GM23338 (cell line): ENCODE data around the gene PIEZO2. TPM values are rescaled to one million over a fixed set of nuclear protein-coding genes. Genes with fewer than 3 reads are reported as not detected.

Experiments used
- ATAC-seq: fragments of 200-7000 bp; cut with Tn5 transposase; 3 replicates; pipeline ENCODE4 v1.9.1; 2020
- DNase-seq: peaks from one replicate; pipeline ENCODE4 v3.0.0-alpha.2; 2015; ENCODE audit warnings: low spot score
- H2AFZ ChIP-seq: fragments of 200-600 bp; sonication (generic); 2 replicates; pipeline ENCODE4 v1.8.0; 2016; ENCODE audit warnings: antibody characterized with exemption, mild to moderate bottlenecking, moderate library complexity
- H3F3A ChIP-seq: fragments of 200-600 bp; sonication (generic); replicated peaks from 2 replicates; pipeline ENCODE4 v1.8.0; 2017; ENCODE audit warnings: antibody characterized with exemption, mixed run types, low read depth
- H3K27ac ChIP-seq: fragments of 200-600 bp; sonication (generic); 2 replicates; pipeline ENCODE4 v1.6.1; 2016; ENCODE audit warnings: low read depth
- H3K27me3 ChIP-seq: fragments of 200-600 bp; sonication (generic); 2 replicates; pipeline ENCODE4 v1.8.0; 2016; ENCODE audit warnings: mild to moderate bottlenecking, mixed run types, moderate library complexity; ENCODE audit not compliant: insufficient read depth
- H3K36me3 ChIP-seq: fragments of 200-600 bp; sonication (generic); 2 replicates; pipeline ENCODE4 v1.8.0; 2016; ENCODE audit warnings: mild to moderate bottlenecking; ENCODE audit not compliant: insufficient read depth
- H3K4me1 ChIP-seq: fragments of 200-600 bp; sonication (generic); 2 replicates; pipeline ENCODE4 v1.8.0; 2016; ENCODE audit warnings: mild to moderate bottlenecking, moderate library complexity; ENCODE audit not compliant: insufficient read depth
- H3K4me2 ChIP-seq: fragments of 200-600 bp; sonication (generic); 2 replicates; pipeline ENCODE4 v1.7.1; 2017; ENCODE audit warnings: mixed run types
- H3K4me3 ChIP-seq: fragments of 200-600 bp; sonication (generic); 2 replicates; pipeline ENCODE4 v1.6.1; 2016; ENCODE audit warnings: mixed run types
- H3K79me2 ChIP-seq: fragments of 200-600 bp; sonication (generic); replicated peaks from 2 replicates; pipeline ENCODE4 v1.8.0; 2017; ENCODE audit warnings: mild to moderate bottlenecking; ENCODE audit not compliant: insufficient read depth
- H3K9me2 ChIP-seq: fragments of 200-600 bp; sonication (generic); 2 replicates; pipeline ENCODE4 v1.8.0; 2017; ENCODE audit not compliant: insufficient read depth
- H4K20me1 ChIP-seq: fragments of 200-600 bp; sonication (generic); replicated peaks from 2 replicates; pipeline ENCODE4 v1.8.0; 2017; ENCODE audit warnings: mild to moderate bottlenecking; ENCODE audit not compliant: insufficient read depth
- H3K27ac Mint-ChIP-seq: 2 replicates; pipeline ENCODE4 v1.8.0; 2020; ENCODE audit warnings: inconsistent platforms, mild to moderate bottlenecking, moderate library complexity, mixed read lengths
- H3K27me3 Mint-ChIP-seq: 3 replicates; pipeline ENCODE4 v1.8.0; 2022; ENCODE audit warnings: low read depth, mild to moderate bottlenecking, moderate library complexity, mixed read lengths, inconsistent platforms; ENCODE audit not compliant: insufficient read depth, poor library complexity
- H3K36me3 Mint-ChIP-seq: 3 replicates; pipeline ENCODE4 v1.8.0; 2021; ENCODE audit warnings: low read depth, mild to moderate bottlenecking, inconsistent platforms, moderate library complexity, mixed read lengths
- H3K4me1 Mint-ChIP-seq: 3 replicates; pipeline ENCODE4 v1.8.0; 2020; ENCODE audit warnings: mild to moderate bottlenecking, inconsistent platforms, mixed read lengths
- H3K4me3 Mint-ChIP-seq: 3 replicates; pipeline ENCODE4 v1.8.0; 2021; ENCODE audit warnings: moderate library complexity, mild to moderate bottlenecking, inconsistent platforms, mixed read lengths
- H3K9me3 Mint-ChIP-seq: 3 replicates; pipeline ENCODE4 v1.8.0; 2020; ENCODE audit warnings: moderate library complexity, mild to moderate bottlenecking, inconsistent platforms, mixed read lengths
- EZH2 ChIP-seq: fragments of 200-600 bp; sonication (generic); IDR thresholded peaks from one replicate; pipeline ENCODE4 v1.8.0; 2017; ENCODE audit warnings: antibody characterized with exemption, mild to moderate bottlenecking, low read depth; ENCODE audit not compliant: unreplicated experiment
- NANOG ChIP-seq: IDR thresholded peaks from 2 replicates; pipeline ENCODE4 v1.6.1; 2016; ENCODE audit warnings: antibody characterized with exemption, borderline replicate concordance
- POLR2AphosphoS5 ChIP-seq: IDR thresholded peaks from 2 replicates; pipeline ENCODE4 v1.6.1; 2016; ENCODE audit warnings: antibody characterized with exemption, low read depth
- REST ChIP-seq: IDR thresholded peaks from one replicate; pipeline ENCODE4 v1.6.1; 2018; ENCODE audit warnings: antibody characterized with exemption; ENCODE audit not compliant: unreplicated experiment
- STAT1 ChIP-seq: IDR thresholded peaks from one replicate; pipeline ENCODE4 v1.6.1; 2016; ENCODE audit warnings: antibody characterized with exemption; ENCODE audit not compliant: unreplicated experiment
- ZNF114 ChIP-seq: fragments of 250-450 bp; sonication (Bioruptor Pico); IDR thresholded peaks from 2 replicates; pipeline ENCODE4 v1.5.0; 2020; ENCODE audit warnings: mild to moderate bottlenecking, moderate library complexity
- ZNF331 ChIP-seq: fragments of 250-450 bp; sonication (Bioruptor Pico); IDR thresholded peaks from 2 replicates; pipeline ENCODE4 v1.5.0; 2020; ENCODE audit warnings: low read depth, mild to moderate bottlenecking, moderate library complexity
- ZNF462 ChIP-seq: fragments of 250-450 bp; sonication (Bioruptor Pico); IDR thresholded peaks from 2 replicates; pipeline ENCODE4 v1.5.0; 2020; ENCODE audit warnings: mild to moderate bottlenecking, moderate library complexity
- polyA plus RNA-seq: library from polyadenylated mRNA; unstranded; fragments of >200 nt; fragmentation: Nextera tagmentation; extraction: Ambion mirVana; gene quantifications from 2 replicates; pipeline ENCODE4 v1.2.1, GENCODE V29; 2016
- total RNA-seq: library from RNA; depleted of rRNA; stranded (reverse); fragments of >200 nt; shearing (Covaris generic); gene quantifications from 2 replicates; pipeline ENCODE4 v1.2.3, GENCODE V29; 2014

Gene PIEZO2
- total and polyA plus RNA-seq, 2 experiments from 2014 or later: 4.8 to 8.2 TPM

- no peak for TF ChIP-seq ZNF462 (CRISPR knock-in tag)
- no peak for TF ChIP-seq EZH2
- TF ChIP-seq REST: no peak
- TF ChIP-seq POLR2AphosphoS5: no peak
Observed at GRCh38 chr18:10896851-10897250, 252.5 kb downstream of the PIEZO2 start (continued).

GRCh38 chr18:10895976-10896375 is 253.4 kb downstream of the PIEZO2 start:
- Mint-ChIP-seq H3K27ac (no peak overlapping the region), H3K4me1 (peaks cover 15% of the 10 kb centered on the region), H3K4me3 (no peak overlapping the region), H3K9me3 (no peaks in the 10 kb centered on the region), H3K27me3 (peaks cover 4% of the 10 kb centered on the region), H3K36me3 (peaks cover 2% of the 10 kb centered on the region; the same call in 1 of the 3 replicates)
- no peak for DNase-seq
- no peaks in the 10 kb centered on the region; the same call in 1 of the 2 replicates for H3K4me1 ChIP-seq
- no peaks in the 10 kb centered on the region for H3K27me3 ChIP-seq
- no peaks in the 10 kb centered on the region for H4K20me1 ChIP-seq
- H3K4me3 ChIP-seq: no peak overlapping the region
- ATAC-seq: no peak
- H3K4me2 ChIP-seq: no peak overlapping the region
- H3K36me3 ChIP-seq: no peaks in the 10 kb centered on the region
- no peaks in the 10 kb centered on the region for H3K9me2 ChIP-seq
- H3K27ac ChIP-seq: no peak overlapping the region
- H2AFZ ChIP-seq: no peak overlapping the region
- no peak for TF ChIP-seq ZNF114
- TF ChIP-seq ZNF331: no peak
- no peak for TF ChIP-seq NANOG
- TF ChIP-seq POLR2AphosphoS5: no peak
- TF ChIP-seq STAT1: no peak
- no peaks in the 10 kb centered on the region for H3K79me2 ChIP-seq
- H3F3A ChIP-seq: no peaks in the 10 kb centered on the region
